HG02870 (cell line): Measurements from ENCODE around the gene DISP3.

Experiments
- ATAC-seq: cut with Tn5 transposase; IDR thresholded peaks from one replicate; pipeline ENCODE4 v1.9.1; 2021; ENCODE audit warnings: mild to moderate bottlenecking, moderate library complexity; ENCODE audit not compliant: unreplicated experiment

The DISP3 gene

GRCh38 chr1:11538886-11539285 is 59.9 kb downstream of the DISP3 start:
- ATAC-seq: no peak

- no peak for ATAC-seq
These were observed 61.2 kb downstream of the DISP3 start for GRCh38 chr1:11539850-11540772.

DNA sequence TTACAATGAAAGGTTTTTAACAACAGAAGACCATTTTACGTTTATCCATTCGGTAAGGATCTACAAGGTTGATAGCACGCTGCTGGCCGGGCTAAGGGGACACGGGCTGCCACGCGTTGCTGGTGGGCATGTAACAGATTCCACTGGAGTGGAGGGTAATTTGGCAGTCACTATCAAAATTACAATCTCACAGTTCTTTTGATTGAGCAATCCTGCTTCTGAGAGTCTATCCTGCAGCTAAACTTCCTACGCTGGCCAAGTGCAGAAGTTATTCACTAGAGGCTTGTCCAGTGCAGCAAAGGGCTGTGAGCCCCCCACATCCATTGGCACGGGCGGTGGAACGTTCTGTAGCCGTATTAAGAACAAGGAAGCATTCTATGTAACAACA is 61.8 kb downstream of the DISP3 start:
- no peak for ATAC-seq

DNA sequence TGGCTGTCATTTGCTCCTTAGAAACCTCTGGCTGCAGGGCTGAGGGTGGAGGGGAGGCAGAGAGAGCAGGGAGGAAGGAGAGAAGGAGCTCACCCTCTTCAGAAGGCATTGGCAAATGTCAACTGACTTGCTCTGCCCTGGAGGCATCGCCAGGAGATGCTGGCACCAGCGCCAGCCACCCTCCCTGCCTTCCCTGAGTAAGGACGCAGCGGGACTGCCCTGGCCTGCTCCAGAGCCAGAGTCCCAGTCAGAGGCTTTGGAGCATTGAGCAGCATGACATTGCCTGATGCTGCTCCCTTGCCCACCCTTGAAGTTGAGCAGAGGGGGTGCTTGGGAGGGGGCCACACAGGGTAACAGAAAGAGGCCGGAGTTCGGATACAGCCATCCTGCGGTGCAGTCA is 62.3 kb downstream of the DISP3 start:
- ATAC-seq: no peak

DNA sequence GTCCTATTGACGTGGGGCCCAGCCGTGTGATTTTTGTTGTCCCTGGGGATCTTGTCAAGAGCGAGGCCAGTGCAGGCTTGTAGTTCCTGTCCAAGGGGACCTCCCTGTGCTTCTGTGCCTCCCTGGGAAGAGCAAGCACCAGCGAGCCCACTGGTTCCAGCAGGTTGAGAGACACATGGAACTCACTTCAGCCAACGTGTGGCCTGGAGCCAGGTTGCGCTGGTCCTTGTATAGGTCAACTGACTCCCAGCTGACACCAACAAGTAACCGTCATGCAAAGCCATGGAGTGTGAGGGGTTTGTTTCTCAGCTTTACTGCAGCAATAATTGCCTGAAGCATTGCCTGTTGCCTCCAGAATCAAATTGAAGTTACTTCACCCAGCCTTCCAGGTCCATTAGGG is 63.0 kb downstream of the DISP3 start:
- no peak for ATAC-seq

DNA sequence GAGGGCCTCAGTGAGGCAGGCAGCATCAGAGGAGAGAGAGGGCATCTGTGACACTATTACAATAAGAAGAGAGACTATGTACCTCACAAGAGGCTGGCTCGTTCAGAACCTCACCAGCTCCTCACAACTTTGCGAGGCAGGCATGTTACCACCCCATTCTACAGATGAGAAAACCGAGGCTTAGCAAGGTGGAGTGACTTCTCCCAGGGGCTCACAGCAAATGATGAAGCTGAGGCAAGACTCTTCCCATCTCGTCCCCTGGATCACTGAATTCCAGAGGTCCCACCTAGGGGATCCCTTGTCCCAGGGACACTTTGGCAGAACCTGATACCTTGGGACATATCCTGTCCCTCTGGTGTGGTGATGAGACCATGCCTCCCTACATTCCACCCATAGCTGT is 64.4 kb downstream of the DISP3 start:
- no peak for ATAC-seq

DNA sequence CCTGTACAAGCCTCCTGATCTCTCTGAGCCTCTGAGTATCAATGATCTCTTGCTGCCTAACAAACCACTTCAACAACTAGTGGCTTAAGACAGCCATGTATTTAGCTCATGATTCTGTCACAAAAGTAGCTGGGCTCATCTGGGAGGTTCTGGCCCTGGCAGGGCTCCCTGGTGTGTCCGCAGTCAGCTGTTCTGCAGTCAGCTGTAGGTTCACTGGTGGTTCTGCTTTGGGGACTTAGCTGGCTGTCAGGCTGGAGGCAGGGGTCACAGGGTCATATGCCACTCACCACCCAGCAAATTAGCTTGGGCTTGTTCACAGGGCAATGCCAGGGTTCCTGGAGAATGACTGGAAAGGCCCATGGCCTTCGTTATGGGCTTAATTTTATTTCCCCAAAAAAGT is 64.8 kb downstream of the DISP3 start:
- ATAC-seq: no peak

GRCh38 chr1:11546456-11546855 is 67.5 kb downstream of the DISP3 start:
- no peak for ATAC-seq

- ATAC-seq: no peak
These were observed 71.8 kb downstream of the DISP3 start for GRCh38 chr1:11550664-11551283.

DNA sequence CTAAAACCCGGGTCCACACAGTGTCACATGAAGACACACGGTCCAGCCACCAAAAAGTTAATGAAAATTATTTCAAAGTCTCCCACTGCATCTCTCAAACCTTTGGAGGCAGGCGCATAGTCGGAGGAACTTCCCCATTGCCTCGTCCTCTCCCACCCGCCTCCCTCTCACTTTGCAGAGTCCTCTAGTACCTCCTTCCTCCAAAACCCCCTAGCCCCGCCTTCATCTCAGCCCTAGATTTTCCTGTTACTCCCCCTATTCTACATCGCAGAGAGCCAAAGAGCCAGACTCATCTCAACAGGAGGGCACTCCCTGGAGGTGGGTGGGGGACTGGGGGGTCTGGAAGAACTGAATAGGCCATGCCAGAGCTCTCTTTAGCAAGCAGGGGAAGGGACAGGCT is 79.3 kb downstream of the DISP3 start:
- no peak for ATAC-seq

GRCh38 chr1:11558871-11559590 is 80.1 kb downstream of the DISP3 start:
- no peak for ATAC-seq

- ATAC-seq: no peak
These were observed 80.6 kb downstream of the DISP3 start for GRCh38 chr1:11559591-11559970.

- no peak for ATAC-seq
These were observed 81.1 kb downstream of the DISP3 start for GRCh38 chr1:11560061-11560460.

GRCh38 chr1:11561740-11562139 is 82.8 kb downstream of the DISP3 start:
- ATAC-seq: no peak

DNA sequence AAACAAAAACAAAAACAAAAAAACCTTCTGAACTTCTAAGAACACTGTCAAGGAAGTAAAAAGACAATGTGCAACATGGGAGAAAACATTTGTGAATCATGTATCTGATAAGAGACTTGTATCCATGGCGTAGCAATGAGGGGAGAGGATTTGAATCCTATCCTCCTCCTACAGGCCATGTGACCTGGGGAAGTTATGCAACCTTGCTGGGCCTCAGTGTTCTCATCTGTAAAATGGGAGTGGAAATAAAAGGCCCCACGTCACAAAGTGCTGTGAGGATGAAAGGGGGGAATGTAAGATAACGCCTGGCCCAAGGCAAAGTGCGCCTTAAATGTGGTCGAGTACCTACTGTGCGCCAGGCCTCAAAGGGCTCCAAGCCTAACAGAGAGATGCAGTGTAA is 83.7 kb downstream of the DISP3 start:
- ATAC-seq: no peak

GRCh38 chr1:11563560-11564069 is 84.7 kb downstream of the DISP3 start:
- ATAC-seq: no peak

DNA sequence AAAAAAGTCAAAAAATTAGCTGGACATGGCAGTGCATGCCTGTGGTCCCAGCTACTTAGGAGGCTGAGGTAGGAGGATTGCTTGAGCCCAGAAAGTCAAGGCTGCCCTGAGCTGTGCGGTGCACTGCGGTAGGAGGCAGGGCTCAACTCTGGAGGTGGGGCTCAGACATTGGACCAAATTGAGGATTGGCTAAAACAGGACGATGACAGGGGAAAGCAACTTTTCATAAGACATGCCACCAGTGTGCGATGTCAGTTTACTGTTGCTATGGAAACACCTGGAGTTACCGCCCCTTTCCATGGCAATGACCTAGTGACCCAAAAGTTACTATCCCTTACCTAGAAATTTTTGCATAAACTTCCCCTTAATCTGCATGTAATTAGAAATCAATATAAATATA is 85.3 kb downstream of the DISP3 start:
- no peak for ATAC-seq

DNA sequence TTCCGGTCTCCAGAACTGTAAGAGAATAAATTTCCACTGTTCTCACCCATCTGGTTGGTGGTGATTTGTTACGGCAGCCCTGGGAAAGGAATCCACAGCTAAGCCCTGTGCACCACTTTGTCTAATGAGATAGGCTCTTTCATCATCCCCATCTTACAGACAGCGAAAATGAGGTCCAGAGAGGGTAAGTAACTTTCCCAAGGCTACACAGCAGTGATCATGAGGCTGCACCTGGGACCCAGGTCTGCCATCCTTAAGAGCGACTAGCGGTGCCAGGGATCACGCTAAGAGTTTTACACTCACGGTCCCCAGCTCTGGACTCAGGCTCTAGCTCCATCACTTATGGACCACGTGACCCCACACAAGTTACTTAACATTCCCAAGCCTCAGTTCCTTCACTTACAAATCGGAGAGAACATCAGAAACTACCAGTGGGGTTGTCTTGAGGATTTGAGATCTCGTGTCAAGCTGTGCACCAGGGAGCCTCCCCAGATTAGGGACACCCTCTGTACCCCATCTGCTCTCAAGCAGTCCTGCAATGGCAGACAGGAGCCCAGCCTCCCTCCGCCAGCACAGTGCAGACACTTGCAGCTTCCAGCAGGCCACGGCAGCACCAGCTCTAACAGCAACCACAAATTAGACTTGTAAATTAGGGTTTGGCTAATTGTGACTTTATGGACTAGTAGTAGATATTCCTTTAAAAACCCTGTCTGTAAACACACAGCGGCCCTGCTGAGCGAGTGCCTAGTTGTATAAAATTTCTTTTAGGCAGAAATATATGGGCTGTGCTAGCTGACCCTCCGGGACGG is 87.3 kb downstream of the DISP3 start:
- ATAC-seq: no peak

DNA sequence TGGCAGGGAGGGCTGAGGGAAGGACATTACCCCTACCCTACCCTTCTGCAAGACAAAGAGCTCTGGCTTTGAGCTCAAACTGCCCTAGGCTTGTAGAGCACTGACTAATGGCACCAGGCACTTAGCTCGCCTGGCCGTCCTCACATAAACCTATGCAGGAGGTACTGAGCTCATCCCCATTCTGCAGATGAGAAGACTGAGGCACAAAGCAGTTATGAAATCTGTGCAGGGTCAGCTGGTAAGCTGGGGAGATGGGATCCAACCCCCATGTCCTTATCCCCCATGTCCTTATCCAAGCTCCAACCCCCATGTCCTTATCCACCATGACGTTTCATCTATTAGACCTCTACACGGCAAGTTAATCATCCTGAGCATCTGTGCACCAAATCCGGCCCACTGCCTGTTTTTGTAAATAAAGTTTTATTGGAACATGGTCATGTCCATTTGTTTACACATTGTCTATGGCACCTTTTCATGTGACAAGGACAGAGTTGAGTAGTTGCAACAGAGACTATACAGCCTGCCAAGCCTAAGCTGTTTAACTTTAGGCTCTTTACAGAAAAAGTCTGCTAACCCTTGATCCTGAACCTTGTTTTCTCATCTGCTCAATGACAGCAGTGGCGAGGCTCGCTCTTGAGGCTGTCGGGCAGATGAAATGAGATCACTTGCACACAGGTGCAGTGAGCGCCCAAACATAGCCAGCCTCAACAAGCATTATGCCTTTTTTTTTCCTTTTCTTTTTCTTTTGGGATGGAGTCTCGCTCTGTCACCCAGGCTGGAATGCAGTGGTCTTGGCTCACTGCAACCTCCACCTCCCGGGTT is 88.5 kb downstream of the DISP3 start:
- ATAC-seq: no peak

DNA sequence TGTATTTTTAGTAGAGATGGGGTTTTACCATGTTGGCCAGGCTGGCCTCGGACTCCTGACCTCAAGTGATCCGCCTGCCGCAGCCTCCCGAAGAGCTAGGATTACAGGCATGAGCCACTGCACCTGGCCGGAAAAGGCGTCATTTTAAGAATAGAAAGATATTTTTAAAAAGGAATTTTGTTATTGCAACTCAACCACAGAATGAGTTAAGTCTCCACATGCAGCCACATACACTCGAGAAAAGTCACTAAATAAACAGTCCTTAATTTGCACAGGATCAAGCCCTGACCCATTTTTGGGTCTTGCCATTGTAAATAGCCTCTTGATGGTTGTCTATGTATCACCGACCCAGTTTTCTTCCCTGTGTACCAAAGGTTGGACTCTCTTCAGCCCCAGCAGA is 89.7 kb downstream of the DISP3 start:
- ATAC-seq: no peak
